Purkinje cell (primary cell): ENCODE data around the gene GRIP2. TPM values are rescaled to one million over a fixed set of nuclear protein-coding genes. Genes with fewer than 3 reads are reported as not detected.

Experiments used
- polyA plus RNA-seq: library from polyadenylated mRNA; unstranded; fragments of >200 nt; fragmentation: Nextera tagmentation; gene quantifications from 2 replicates; pipeline ENCODE4 v1.2.1, GENCODE V29; 2014

Gene GRIP2
- polyA plus RNA-seq = 0.36 and 1.6 TPM in 2 replicates

GRCh38 chr3:14539742-14540491, at the start of gene GRIP2:
Gene GRIP2 (minus strand): TSS chr3:14540342. CDS start chr3:14540308, 34 bp downstream.

Other genes starting within 250 kb of the GRIP2 start
- gene SLC6A6, start 137.7 kb downstream of the GRIP2 start, polyA plus RNA-seq = 3.1 and 4.0 TPM in 2 replicates
- 21.7 and 28.5 TPM in 2 replicates for gene CCDC174, start 111.4 kb upstream of the GRIP2 start, polyA plus RNA-seq
- gene C3orf20, start 134.8 kb upstream of the GRIP2 start, polyA plus RNA-seq = not detected in 2 replicates